ENCODE data around the gene TFDP2. TPM values are rescaled to one million over a fixed set of nuclear protein-coding genes. Genes with fewer than 3 reads are reported as not detected.

TFDP2 gene
- total and polyA plus RNA-seq, 2 of the 8 experiments (the other 6 are each of a cell fraction or from before 2014, with no cell fraction given) = 41.1 to 119 TPM

DNA sequence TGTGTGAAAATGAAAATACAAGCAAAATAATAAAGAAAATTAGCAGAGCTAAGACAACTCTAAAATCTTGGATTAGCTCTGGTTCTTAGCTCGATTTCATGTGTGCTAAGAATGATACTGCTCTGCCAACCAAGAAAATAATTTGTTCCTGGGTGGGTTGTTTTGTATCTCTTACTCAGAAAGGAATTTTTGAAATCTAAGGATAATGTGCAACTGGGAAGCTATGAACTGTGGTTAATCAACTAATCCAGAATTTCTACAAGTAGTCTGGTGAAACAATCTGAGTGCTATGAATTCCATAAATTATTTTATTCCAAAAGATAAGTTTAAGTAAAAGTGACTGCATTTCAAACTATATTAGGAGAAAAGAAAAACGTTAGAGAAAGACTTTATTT lies 92.0 kb downstream of the TFDP2 start:
- Histone ChIP-seq H3K23me2 (ENCODE audit: low read depth, low read length) (peaks cover 2% of the 10 kb centered on the region; the same call in 1 of the 2 replicates), H2BK5ac (ENCODE audit: low read depth, low read length) (no peak overlapping the region), H2BK20ac (ENCODE audit: low read length) (no peak overlapping the region), H3K27ac (ENCODE audit: low read depth, low read length) (no peak overlapping the region), H3K36me3 (ENCODE audit: control insufficient read depth in 2 of 4, insufficient read depth in 4 of 4, low read length in 3 of 4) (no peaks in the 10 kb centered on the region), H4K91ac (replicated peaks; ENCODE audit: insufficient read length, low read length) (no peak overlapping the region), H3K27me3 (replicated peaks in 1 of 4; ENCODE audit: control insufficient read depth in 3 of 4, extremely low read depth in 1 of 4, insufficient read depth in 3 of 4, low read length in 3 of 4) (no peaks in the 10 kb centered on the region), H3K14ac (ENCODE audit: insufficient read length) (no peak overlapping the region), H3K56ac (replicated peaks; ENCODE audit: insufficient read length, low read depth, low read length) (no peak overlapping the region), H2BK120ac (replicated peaks; ENCODE audit: low read depth, low read length) (no peak overlapping the region), H3K9me3 (ENCODE audit: insufficient read depth in 2 of 2, low read depth in 1 of 2, low read length in 1 of 2) (no peaks in the 10 kb centered on the region), H2BK15ac (ENCODE audit: low read length) (no peak overlapping the region), H3K18ac (ENCODE audit: extremely low read depth, low read length) (no peak overlapping the region), H3K9ac (replicated peaks in 1 of 4; ENCODE audit: extremely low read depth in 1 of 4, low read depth in 3 of 4, low read length in 3 of 4) (no peak overlapping the region), H4K20me1 (replicated peaks in 1 of 2; ENCODE audit: control insufficient read depth in 1 of 2, insufficient read depth in 2 of 2, low read length in 2 of 2) (no peaks in the 10 kb centered on the region), H3K23ac (ENCODE audit: insufficient read length) (no peak overlapping the region), H2AFZ (ENCODE audit: low read length) (no peak overlapping the region), H3K4me1 (replicated peaks in 1 of 4; ENCODE audit: control insufficient read depth in 3 of 4, insufficient read depth in 4 of 4, low read length in 3 of 4) (peaks cover 0 to 2% (median 0%) of the 10 kb centered on the region in 4 experiments; a peak in 2 of 7 replicates), H3K79me2 (ENCODE audit: control insufficient read depth in 1 of 2, insufficient read depth in 2 of 2, low read length in 2 of 2) (no peaks in the 10 kb centered on the region), H4K5ac (ENCODE audit: insufficient read length, low read depth, low read length) (no peak overlapping the region), H3K4ac (replicated peaks; ENCODE audit: insufficient read length, low read depth, low read length) (no peak overlapping the region), H2BK12ac (ENCODE audit: low read depth, low read length) (no peak overlapping the region), H3K79me1 (ENCODE audit: low read depth, low read length) (no peaks in the 10 kb centered on the region), H4K8ac (ENCODE audit: extremely low read depth, insufficient read depth, low read length) (no peak overlapping the region), H2AK5ac (ENCODE audit: low read depth, low read length) (no peak overlapping the region), H3K4me2 (ENCODE audit: insufficient read depth in 1 of 2, low read depth in 2 of 2, low read length in 2 of 2) (no peak overlapping the region), H3K4me3 (ENCODE audit: extremely low read depth in 1 of 4, insufficient read depth in 2 of 4, low read depth in 3 of 4, low read length in 4 of 4) (no peak overlapping the region)
- DNase-seq (ENCODE audit: low read depth in 1 of 2, low spot score in 2 of 2) (no peak), FAIRE-seq (no peak)
- CTCF ChIA-PET (ENCODE audit: partially characterized antibody) = interaction anchor here (1.3 kb wide), 1 partner anchor 100 kb away, joined by 4 read pairs; no protein-coding TSS in a partner anchor
- POLR2A ChIA-PET (ENCODE audit: partially characterized antibody) = no interaction called here
- 74% methylated on average over 2 of the region's 2 CpGs; no CpG with 5 or more reads in 1 of the 2 experiments for WGBS, 2 experiments (ENCODE audit: extremely low coverage in 1 of 2, insufficient coverage in 1 of 2, insufficient read length in 1 of 2, insufficient replicate concordance in 2 of 2, low coverage in 1 of 2, low lambda C conversion rate in 2 of 2, missing lambda C conversion rate in 1 of 2)
- TF ChIP-seq KDM1A (IDR thresholded peaks at IDR 0.05; ENCODE audit: borderline replicate concordance, low read length) = no peak
- no peak for TF ChIP-seq TEAD4 (IDR thresholded peaks at IDR 0.05; ENCODE audit: low read depth, low read length)
- TF ChIP-seq NRF1 (IDR thresholded peaks at IDR 0.05; ENCODE audit: low read depth, low read length) = no peak
- TF ChIP-seq GABPA (IDR thresholded peaks at IDR 0.05; ENCODE audit: borderline replicate concordance, insufficient read depth, low read length) = no peak
- TF ChIP-seq KDM5A (IDR thresholded peaks at IDR 0.05; ENCODE audit: low read length) = no peak

All from H1 (cell line).